HG03135 (cell line): ENCODE data around the gene PRODH.
"Not testable (repeated sequence)": the region's sequence is repeated elsewhere in the genome, so short reads cannot be mapped to it uniquely, and the experiment has no call there.

Source experiments
- ATAC-seq: cut with Tn5 transposase; IDR thresholded peaks from one replicate; pipeline ENCODE4 v1.9.1; 2021; ENCODE audit warnings: mild to moderate bottlenecking, moderate library complexity; ENCODE audit not compliant: unreplicated experiment

PRODH gene

GRCh38 chr22:18954990-18955571 is 19.0 kb upstream of the PRODH start:
- ATAC-seq, result no peak

DNA sequence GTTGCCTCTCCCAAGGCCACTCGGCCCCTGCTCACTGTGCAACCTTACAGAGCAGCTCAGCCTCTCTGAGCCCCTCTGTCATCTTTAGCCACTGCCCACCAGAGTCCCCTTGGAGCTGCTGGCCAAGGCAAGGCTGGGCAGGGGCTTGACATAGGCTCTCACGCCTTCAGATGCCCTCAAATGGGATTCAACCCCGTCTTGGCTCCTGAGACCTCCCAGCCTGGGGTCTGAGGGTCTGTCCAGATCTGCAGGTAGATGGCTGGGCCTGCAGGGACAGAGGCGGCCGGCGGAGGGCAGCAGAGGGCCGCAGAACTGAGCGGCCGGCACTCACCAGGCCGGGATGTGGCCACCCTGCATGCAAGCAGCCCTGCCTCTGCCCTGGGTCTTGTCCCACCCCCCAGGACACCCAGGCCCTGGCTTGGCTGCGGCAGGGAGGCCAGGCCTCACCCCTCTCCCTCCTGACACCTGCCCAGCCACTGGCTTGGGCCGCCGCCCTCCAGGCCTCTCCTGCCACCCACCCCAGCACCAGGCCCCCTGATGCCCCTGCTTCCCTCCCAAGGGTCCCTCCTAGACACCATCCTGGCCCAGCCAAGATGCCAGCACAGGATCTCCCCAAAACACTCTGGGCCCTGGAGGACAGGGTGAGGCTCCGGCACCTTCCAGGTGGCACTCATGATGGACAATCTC is 18.4 kb upstream of the PRODH start:
- ATAC-seq, result peak; percentile 60

DNA sequence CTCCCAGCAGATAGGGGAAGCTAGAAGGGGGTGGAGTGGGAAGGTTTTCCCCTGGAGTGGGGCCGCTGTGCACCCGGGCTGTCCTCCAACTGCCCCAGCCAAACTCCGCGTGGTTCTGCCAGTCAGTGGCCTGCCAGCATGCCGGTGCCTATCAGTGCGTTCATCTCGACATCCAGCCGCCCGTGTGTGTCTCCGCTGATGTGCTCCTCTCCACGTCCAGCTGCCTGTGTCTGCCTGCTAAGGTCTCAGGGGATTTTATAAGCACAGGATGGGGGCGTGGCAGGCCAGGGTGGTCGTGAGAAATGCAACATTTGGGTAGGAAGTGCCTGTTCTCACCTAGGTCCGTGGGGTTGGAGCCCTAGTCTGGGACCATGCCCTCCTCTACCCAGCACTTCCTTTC is 17.0 kb upstream of the PRODH start:
- ATAC-seq, result not testable (repeated sequence)

DNA sequence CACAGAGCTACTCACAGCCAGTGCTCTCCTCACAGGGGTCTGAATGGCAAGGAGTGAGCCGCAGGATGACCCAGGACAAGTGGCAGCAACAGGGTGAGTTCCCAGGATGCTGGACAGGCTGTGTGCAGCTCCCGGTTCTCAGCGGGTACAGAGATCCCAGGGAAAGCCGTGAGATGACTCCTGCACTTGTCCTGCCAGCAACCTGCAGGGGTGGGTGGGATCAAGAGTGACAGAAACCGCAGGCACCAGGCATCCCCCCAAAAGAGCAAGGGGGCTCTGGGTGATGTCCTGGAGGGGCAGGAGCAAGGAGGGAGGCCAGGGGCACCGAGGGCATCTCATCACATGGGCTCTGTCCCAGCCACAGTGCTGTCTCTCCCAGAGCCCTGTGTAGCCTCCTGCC is 15.9 kb upstream of the PRODH start:
- no peak for ATAC-seq

DNA sequence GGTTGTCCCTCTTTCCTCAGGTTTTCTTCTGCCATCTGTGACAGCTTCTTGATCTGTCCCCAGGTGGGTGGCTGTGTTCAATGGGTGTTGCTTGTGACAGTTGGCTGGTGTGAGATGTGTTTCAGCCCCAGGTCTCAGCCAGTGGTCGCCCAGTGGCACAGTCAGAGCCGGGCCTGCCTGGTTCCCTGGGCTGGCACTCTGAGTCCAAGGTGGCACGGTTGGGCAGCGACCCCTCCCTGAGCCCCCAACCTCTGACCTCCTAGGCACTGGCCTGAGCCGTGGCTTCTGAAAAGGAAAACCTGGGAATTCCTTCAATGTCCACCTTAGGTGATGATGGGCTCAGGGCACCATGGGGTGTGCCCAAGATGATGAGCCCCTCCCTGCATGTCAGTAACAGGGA is 14.0 kb upstream of the PRODH start:
- ATAC-seq, result no peak

DNA sequence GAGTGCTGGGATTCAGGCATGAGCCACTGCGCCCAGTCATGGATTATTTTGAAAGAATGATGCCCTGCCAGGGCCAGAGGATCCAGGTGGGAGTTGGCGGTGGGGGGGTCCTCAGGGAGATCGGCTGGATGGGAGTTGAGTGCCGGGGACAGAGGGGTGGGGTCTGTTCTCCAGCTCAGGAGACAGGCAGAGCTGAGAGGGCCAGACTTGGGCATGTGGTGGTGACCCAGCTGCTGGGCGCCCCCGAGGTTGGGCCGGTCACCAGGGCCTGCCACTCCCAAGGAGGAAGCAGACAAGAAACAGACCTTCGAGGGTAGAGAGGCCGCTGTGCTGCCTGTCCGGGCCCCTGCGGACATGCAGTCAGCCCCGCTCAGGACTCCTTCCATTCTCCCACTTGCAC is 11.8 kb upstream of the PRODH start:
- no peak for ATAC-seq

DNA sequence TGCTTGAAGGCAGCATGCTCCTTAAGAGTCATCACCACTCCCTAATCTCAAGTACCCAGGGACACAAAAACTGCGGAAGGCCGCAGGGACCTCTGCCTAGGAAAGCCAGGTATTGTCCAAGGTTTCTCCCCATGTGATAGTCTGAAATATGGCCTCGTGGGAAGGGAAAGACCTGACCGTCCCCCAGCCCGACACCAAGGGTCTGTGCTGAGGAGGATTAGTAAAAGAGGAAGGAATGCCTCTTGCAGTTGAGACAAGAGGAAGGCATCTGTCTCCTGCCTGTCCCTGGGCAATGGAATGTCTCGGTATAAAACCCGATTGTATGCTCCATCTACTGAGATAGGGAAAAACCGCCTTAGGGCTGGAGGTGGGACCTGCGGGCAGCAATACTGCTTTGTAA is 11.0 kb upstream of the PRODH start:
- ATAC-seq, result not testable (repeated sequence)

GRCh38 chr22:18938691-18939090 is 2.6 kb upstream of the PRODH start:
- ATAC-seq, result not testable (repeated sequence)

GRCh38 chr22:18934688-18935087 is 1.4 kb downstream of the PRODH start:
- not testable (repeated sequence) for ATAC-seq

DNA sequence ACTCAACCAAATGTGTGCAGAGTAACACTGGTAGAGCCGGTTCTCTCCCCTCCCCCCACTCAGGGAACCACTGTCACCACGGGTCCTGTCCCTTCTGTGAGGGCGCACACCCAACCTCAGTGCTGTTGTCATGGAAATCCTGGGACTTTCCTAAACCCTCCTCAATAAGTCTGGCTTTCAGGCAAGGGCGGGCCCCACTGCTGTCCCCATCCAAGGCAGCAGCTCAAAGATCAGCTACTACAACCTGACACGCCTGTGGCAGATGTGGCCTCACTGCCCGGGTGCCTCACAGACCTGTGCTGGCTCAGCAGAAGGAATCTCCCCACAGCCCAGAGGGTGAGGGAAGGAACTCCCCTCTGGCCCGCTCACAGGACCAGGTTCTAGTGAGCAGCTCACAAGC is 2.2 kb downstream of the PRODH start:
- ATAC-seq, result no peak

- no peak for ATAC-seq
Measured at GRCh38 chr22:18931905-18932652, 4.0 kb downstream of the PRODH start.

GRCh38 chr22:18929459-18929858 is 6.6 kb downstream of the PRODH start:
- no peak for ATAC-seq

GRCh38 chr22:18927573-18927972 is 8.5 kb downstream of the PRODH start:
- no peak for ATAC-seq

DNA sequence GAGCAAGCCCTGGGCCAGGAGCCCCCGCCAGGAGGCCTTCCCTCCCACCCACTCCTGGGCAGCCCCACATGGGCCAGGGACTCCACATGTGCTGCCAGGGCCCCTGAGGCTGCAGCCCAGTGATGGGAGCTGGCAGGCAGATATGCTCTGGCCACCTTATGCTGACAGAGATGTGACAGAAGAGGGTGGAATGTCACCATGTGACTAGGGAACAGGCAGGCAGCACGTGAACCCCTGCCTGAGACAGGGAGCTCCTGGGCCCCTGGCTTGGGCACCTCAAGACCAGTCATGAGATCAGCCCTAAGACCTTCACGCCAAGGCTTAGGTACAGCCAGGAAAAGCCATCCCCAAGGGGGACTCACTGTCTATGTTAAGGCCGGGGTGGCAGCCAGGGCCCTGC is 9.1 kb downstream of the PRODH start:
- ATAC-seq, result no peak

DNA sequence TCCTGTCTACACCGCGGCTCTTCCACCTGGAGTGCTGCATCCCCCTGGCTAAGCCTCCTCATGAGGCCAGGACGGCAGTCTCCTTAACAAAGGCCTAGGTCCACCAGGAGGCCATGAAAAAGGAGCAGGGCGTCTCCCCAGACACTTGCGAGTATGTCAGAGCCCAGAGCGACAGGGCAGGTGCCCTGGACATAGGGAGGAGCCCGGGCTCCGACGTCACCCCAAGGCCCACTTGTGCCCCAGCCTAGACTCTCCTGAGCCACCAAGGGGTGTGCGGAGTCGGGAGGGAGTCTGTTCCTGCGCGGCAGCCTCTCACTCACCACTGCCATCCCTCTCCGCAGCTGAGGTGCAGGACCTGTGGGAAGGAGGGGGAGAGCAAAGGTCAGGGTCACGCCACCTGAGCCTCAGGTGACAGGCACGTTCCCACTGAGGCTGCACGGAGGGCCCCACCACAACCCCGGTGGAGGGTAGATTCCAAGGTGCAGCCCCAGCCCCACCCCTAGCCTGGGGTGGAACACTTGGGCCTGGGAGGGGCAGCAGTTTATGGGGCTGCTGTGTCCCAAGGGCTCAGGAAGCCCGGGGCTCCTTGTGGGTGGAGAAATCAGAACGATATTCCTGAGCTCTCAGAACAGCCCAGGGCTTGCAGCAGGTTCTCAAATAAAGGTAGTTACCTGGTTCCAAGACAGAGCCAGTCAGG is 10.6 kb downstream of the PRODH start:
- no peak for ATAC-seq

- ATAC-seq, result not testable (repeated sequence)
Measured at GRCh38 chr22:18920257-18920902, 15.7 kb downstream of the PRODH start.

- ATAC-seq, result not testable (repeated sequence)
Measured at GRCh38 chr22:18917818-18918217, 18.3 kb downstream of the PRODH start.

GRCh38 chr22:18915550-18915949 is 20.5 kb downstream of the PRODH start:
- not testable (repeated sequence) for ATAC-seq

DNA sequence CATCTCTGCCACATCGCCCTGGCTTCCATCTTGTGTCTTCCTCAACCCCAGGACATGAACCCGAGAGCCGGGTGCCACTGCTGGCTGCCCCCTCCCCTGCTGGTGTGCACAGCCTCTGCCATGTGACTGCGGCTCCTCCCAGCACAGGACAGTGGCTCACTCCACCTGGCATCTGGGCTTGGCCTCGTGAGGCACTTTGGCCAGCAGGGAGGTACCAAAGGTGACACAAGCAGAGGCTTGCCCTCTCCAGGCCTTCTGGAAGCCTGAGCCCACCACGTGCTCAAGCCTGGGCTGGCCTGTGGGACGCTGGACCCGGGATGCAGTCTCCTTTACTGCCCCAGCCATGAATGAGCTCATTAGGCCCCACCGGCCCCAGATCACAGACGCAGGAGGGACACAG is 21.5 kb downstream of the PRODH start:
- ATAC-seq, result not testable (repeated sequence)

DNA sequence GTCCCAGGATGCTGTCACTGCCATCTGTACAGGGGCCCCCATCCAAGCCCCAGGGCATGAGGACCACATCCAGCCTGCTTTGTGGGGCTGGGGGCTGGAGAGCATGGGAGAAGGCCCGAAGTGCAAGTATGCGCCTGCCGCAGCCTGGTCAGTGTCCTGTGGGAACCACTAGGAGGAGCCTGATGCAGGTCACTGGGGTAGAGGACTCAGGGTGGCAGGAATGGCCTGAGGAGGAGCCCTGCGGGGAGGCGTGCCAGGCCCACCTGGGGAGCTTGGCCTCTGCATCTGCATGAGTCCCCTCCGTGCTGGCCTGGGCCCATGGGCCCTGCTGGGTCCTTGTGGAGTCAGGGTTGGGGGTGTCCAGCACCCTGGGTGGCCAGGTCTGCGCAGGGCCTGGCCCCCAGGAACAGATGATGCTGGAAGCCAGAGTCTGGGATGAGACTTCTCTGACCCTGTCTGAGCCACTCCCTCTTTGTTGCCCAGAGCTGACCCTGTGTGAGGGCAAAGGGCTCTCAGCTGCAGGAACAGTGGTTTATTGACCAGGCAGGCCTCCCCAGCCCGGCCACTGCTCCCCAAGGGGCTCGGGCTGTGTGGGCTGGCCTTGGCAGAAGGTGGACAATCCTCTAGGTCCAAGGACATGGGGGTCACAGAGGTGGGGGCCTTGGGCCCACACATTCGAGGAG is 23.7 kb downstream of the PRODH start:
- ATAC-seq, result not testable (repeated sequence)
